Forelimb muscle (tissue), 1 donor: ENCODE data around the gene VEPH1. TPM values are rescaled to one million over a fixed set of nuclear protein-coding genes. Genes with fewer than 3 reads are reported as not detected.

ENCODE experiments used
- DNase-seq: peaks from one replicate; pipeline ENCODE4 v3.0.0-alpha.2; 2013; ENCODE audit warnings: low read depth
- polyA plus RNA-seq: library from polyadenylated mRNA; unstranded; fragments of 120-200 nt; gene quantifications from one replicate; pipeline ENCODE4 v1.2.1, GENCODE V29; 2013; ENCODE audit not compliant: insufficient read length

VEPH1 gene
- polyA plus RNA-seq, 1 donor = 0.63 TPM

GRCh38 chr3:157429708-157430107 lies 73.5 kb downstream of the VEPH1 start:
- no peak for DNase-seq

GRCh38 chr3:157428853-157429252 lies 74.4 kb downstream of the VEPH1 start:
- DNase-seq = no peak

- DNase-seq = no peak
These were observed 75.3 kb downstream of the VEPH1 start for GRCh38 chr3:157427901-157428300.

GRCh38 chr3:157423337-157423736 lies 79.9 kb downstream of the VEPH1 start:
- DNase-seq = no peak

DNA sequence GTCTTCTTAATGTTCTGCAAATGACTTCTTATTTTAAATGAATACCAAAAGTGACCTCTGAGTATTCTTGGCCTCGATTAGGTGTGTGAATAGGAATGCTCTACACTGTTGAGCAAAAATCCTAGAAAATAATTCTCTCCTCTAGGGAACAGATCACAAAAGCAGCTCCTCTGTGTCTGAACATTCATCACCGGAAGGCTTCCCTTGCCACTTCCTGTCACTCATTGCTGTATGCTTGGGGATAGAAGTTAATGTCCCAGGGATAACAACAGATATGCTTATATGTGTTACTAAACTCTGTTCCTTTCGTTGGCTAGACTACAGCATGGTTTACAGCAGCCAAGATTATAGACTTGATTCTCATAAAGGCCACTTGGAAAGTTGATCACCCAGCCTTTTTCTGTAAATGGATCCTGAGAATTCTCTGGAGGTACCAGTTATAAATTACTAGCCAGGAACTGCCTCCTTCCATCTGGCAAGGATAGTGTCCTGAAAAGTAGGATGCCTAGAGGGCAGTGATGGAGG lies 82.5 kb downstream of the VEPH1 start:
- DNase-seq = no peak

- DNase-seq = no peak
These were observed 85.1 kb downstream of the VEPH1 start for GRCh38 chr3:157418104-157418503.

- no peak for DNase-seq
These were observed 86.0 kb downstream of the VEPH1 start for GRCh38 chr3:157417247-157417646.

- DNase-seq = no peak
These were observed 86.7 kb downstream of the VEPH1 start for GRCh38 chr3:157416347-157417087.

DNA sequence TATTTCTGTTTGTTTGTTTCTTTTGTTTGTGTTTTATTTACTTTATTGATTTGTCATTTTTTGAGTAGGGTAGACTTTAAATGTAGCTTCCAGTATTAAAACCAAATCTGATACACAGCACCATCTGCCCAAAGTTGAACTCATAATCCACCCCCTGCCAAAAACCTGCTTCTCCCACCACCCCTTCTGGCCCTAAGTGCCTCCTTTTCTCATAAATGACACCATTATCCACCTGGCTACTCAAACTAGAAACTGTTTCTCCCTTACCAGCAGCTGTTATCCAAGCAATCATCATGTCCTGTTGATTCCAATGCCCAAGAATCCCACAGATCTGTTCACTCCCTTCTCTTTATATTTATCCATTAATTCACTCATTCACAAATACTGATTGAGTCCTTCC lies 88.4 kb downstream of the VEPH1 start:
- DNase-seq = no peak

DNA sequence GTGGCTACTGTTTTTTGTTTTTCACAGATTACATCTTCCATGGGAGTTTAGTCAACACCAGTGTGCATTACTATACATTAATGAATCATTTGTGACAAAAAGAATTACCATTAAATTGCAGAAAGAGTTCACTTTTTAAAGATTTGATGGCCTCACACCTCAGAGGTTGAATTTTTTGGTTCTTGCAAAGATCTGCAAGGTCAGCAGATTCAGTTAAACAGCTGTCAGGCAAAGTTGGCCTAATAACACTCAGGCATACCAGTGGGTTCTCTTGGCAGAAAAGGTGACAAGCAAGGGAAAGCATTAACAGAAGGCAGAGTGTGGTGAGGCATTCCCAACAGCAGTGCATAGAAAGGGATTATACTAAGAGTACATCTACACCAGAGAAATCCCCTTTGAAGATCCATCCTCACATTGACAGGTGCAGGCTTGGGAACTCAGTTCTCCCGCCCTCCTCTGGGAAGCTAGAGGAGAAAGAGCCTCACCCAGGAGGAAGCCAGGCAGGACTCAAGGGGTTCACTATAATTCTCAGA lies 90.8 kb downstream of the VEPH1 start:
- no peak for DNase-seq

- DNase-seq = no peak
These were observed 92.3 kb downstream of the VEPH1 start for GRCh38 chr3:157410945-157411344.

GRCh38 chr3:157409516-157409915 lies 93.7 kb downstream of the VEPH1 start:
- DNase-seq = no peak

DNA sequence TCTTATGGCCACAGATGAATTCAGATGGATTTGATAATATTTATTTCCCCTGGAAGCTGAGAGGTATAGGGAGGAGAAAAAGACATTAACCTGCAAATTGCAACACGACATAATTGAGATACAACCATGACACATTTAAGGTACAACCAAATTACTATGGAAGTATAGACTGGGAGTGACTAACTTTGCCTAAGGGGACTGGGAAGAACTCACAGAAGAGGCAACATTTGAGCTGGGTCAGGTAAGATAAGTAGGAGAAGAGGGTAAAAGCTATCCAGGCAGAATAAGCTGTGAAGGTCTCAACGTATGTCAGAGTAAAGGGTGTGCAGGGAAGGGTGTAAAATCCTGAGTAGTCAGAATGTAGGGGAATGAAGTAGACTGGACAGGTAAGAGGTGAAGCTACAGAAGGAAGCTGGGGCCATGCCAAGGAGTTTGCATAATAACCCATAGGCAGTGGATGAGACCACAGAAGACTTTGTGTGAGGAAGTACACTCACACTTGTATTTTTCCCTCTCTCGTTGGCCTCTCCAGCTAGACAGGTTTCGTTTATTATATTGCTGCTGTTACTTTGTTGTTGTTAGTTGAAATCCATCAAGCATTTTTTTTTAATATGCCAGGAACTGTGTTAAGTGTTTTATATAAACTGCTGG lies 94.6 kb downstream of the VEPH1 start:
- DNase-seq = no peak

- no peak for DNase-seq
These were observed 95.4 kb downstream of the VEPH1 start for GRCh38 chr3:157407769-157408168.

GRCh38 chr3:157406394-157406793 lies 96.8 kb downstream of the VEPH1 start:
- DNase-seq = no peak

DNA sequence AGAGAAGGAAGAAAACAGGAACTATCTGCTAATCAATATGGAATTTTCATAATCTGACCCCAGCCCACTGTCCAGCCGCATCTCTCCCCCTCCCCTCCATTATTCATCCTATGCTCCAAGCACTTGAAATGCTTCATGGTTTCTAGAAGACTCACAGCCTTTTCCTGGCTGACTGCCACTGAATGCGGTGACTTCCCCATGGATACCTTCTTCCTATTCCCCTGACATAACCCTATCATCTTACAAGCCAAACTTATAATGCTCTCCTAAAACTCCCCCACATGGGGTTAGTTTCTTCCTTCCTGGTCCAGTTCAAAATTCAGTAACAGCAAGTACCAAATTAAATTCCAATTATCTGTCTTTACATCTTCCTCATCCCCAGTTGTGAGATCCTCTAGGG lies 97.8 kb downstream of the VEPH1 start:
- no peak for DNase-seq

- DNase-seq = no peak
These were observed 98.8 kb downstream of the VEPH1 start for GRCh38 chr3:157404381-157404780.

- DNase-seq = no peak
These were observed 104.6 kb downstream of the VEPH1 start for GRCh38 chr3:157398598-157398997.

GRCh38 chr3:157394411-157394810 lies 108.8 kb downstream of the VEPH1 start:
- no peak for DNase-seq

- DNase-seq = no peak
These were observed 110.1 kb downstream of the VEPH1 start for GRCh38 chr3:157393113-157393512.

DNA sequence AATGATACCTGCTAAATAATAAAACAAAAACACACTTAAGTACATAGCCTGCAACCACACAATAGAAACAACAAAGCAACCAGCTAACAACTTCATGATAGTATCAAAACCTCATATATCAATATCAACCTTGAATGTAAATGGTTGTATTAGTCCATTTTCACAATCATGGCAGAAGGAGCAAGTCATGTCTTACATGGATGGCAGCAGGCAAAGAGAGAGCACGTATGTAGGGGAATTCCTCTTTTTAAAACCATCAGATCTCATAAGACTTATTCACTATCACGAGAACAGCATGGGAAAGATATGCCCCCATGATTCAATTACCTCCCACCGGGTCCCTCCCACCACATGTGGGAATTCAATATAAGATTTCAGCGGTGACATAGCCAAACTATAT lies 111.1 kb downstream of the VEPH1 start:
- no peak for DNase-seq

- DNase-seq = no peak
These were observed 112.3 kb downstream of the VEPH1 start for GRCh38 chr3:157390713-157391515.
